SIG-M5 treated with dmso at 0.1 percent for 504 hours (cell line): ENCODE results near the gene FBXO17.

Experiments used
- DNase-seq: peaks from one replicate; lab custom pipeline; 2025; ENCODE audit not compliant: unreplicated experiment; lab: John Stamatoyannopoulos, UW

The FBXO17 gene

DNA sequence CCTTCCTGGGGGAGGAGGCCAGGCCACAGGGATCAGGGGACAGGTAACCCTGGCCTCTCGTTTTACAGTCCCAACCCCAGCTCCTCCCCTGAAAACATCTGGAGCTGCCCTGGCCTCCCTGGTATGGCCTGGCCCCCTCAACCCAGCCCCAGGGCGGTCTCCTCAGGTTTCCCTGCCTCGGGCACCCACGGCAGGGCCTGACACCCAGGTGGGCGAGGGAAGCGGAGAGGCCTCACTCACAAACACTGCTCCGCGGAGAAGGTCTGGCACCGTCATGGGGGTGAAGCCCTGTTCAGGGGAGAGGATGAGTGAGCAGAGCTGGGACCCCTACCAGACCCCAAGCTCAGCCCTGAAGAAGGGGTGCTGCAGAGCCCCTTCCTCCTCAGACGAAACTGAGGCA is 57.0 kb downstream of the FBXO17 start:
- no peak for DNase-seq

DNA sequence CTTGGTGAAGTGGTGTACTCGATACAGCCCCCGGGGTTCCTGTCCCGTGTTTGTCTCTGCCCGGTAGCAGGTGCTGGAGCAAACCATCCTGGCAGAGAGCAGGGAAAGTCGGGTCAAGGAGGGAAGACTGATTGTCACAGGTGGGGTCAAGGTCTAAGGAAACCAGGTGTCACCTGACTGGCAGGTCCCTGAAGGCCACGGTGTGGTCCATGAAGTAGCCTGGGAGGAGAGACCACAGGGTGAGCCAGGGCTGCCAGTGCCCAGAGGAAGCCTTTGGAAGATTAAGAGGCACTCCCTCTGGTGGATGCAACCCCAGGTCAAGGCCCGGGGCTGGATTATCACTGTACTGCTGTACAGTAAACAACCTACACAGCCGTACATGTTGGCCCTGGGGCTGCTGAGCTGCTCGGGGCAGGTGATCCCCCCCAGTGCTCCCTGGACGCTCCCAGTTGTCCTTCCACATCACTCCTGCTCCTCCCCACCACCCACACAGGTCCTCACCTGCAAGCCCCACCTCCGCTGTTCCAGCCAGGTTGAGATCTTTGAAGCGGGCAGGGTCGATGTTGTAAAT is 57.5 kb downstream of the FBXO17 start:
- peak; percentile 21 for DNase-seq

DNA sequence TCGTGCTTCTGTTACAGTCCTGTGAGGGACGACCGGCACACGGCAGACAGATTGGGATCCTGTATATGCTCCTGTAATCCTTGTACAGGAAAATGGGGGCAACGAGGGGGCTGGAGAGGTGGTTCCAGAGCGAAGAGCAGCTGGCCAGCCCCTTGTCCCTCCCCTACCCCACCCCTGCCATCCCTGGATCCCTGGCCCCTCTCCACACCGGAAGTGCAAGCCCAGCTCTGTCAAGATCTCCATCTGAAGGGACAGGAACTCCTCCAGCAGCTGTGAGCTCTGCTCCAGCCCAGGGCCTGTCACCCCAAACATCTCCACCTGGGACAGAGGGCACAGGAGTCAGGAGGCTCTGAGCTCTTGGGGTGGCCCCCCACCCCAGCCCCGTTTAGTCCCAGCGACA is 58.0 kb downstream of the FBXO17 start:
- DNase-seq: no peak

- DNase-seq: no peak
Measured at GRCh38 chr19:38915329-38916321, 59.9 kb downstream of the FBXO17 start.

DNA sequence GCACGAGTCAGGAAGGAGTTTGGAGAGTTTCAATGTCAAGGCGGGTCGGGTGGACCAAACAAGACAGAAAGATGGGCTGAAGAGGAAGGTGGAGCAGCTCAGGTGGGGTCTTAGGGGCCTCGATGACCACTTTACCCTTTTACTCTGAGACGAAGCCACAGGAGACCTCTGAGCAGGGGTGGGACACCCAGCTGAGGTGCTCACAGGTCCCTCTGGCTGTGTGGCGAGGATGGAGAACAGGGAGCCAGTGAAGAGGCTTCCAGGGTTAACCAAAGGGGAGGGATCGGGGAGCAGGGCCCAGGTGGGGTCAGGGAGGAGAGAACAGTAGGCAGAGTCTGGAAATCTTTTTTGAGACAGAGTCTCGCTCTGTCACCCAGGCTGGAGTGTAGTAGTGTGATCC is 61.6 kb downstream of the FBXO17 start:
- no peak for DNase-seq

DNA sequence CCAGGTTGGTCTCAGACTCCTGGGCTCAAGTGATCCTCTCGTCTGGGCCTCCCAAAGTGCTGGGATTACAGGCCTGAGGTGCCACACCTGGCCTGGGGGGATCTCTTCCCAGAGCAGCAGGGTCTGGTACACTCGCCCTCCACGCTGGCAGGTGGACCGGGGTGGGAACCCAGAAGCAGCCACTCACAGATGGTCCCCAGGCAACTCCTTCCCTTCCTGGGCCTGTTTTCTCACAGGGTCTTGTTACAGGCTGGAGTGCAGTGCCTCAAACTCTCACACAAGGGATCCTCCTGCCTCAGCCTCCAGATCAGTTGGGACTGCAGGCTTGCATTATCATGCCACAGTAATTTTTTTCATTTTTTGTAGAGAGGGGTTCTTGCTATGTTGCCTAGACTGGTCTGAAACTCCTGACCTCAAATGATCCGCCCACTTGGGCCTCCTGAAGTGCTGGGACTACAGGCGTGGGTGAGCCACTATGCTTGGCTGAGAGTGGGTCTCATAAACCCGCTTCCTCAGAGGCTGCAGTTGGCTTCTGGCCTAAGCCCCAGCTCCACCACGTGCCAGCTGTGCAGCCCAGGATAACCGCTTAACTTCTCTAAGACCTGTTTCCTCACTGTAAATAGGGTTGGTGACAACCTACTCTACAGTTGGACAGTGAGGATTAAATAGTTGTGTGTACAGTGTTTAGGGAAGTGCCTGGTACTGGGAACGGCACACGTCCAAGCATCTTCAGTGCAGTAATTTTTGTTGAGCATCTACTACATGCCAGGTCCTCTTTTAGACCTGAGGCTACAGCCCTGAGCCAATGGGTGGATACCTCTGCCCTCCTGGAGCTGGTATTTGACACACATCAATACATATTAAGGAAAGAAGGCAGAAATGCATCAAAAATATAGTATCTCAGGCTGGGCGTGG is 62.7 kb downstream of the FBXO17 start:
- DNase-seq: no peak

GRCh38 chr19:38911388-38912001 is 64.0 kb downstream of the FBXO17 start:
- DNase-seq: no peak

GRCh38 chr19:38910488-38910887 is 65.1 kb downstream of the FBXO17 start:
- DNase-seq: no peak

DNA sequence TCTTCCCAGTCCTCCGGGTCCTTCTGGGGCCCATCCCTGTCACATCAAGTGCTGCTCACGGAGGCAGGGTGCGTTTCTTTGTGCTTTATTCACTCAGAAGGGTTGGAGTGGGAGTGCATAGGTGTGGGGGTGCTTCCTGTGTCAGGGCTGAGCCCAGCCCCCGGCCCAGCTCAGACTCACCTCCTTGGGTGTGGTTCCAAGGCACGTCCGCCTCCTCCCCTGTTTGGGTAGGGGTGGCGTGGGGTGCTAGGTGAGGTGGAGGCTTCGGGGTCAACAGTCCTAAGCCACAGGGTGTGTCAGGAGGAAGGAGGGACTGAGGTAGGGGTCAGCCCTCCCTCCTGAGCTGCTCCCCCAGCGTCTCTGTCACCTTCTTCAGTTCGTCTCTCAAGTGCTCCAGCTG is 66.6 kb downstream of the FBXO17 start:
- DNase-seq: no peak

DNA sequence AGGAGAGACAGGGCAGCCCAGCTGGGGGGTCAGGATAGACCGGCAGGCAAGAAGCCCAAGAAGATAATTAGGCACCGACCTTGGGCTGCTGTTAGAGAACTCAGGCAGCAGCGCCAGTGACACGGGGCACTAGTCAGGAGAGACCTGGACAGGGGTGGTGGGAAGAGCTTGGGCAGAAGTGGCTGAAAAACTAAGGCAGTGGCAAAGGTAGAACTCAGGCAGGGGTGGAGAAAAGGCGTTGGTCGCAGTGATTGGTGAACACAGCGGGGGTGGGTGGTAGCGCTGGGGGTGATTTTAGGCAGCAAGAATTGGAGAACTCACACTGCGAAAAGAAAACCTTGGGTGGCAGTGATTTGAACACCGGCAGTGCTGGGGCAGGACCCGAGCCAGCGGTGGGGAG is 67.9 kb downstream of the FBXO17 start:
- no peak for DNase-seq

DNA sequence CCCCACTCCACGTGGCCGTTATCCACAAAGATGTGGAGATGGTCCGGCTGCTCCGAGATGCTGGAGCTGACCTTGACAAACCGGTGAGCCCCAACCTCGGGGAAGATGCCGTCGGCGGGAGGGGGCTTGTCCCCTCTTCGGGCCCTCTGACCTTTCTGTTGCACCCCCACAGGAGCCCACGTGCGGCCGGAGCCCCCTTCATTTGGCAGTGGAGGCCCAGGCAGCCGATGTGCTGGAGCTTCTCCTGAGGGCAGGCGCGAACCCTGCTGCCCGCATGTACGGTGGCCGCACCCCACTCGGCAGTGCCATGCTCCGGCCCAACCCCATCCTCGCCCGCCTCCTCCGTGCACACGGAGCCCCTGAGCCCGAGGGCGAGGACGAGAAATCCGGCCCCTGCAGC is 68.3 kb downstream of the FBXO17 start:
- no peak for DNase-seq

GRCh38 chr19:38905620-38906019 is 69.9 kb downstream of the FBXO17 start:
- no peak for DNase-seq

- no peak for DNase-seq
Measured at GRCh38 chr19:38904581-38905539, 70.7 kb downstream of the FBXO17 start.

GRCh38 chr19:38901683-38902082 is 73.9 kb downstream of the FBXO17 start:
- no peak for DNase-seq

- DNase-seq: no peak
Measured at GRCh38 chr19:38900743-38901190, 74.8 kb downstream of the FBXO17 start.

- no peak for DNase-seq
Measured at GRCh38 chr19:38900202-38900629, 75.3 kb downstream of the FBXO17 start.

GRCh38 chr19:38899447-38900201 is 75.9 kb downstream of the FBXO17 start, which contains the start of the genes NFKBIB and SIRT2:
Gene NFKBIB (plus strand): TSS chr19:38899969. CDS start chr19:38900033, 64 bp downstream.
Gene SIRT2 (minus strand): TSS chr19:38899618. CDS start chr19:38899521, 97 bp downstream.
- DNase-seq: peak; percentile 100

DNA sequence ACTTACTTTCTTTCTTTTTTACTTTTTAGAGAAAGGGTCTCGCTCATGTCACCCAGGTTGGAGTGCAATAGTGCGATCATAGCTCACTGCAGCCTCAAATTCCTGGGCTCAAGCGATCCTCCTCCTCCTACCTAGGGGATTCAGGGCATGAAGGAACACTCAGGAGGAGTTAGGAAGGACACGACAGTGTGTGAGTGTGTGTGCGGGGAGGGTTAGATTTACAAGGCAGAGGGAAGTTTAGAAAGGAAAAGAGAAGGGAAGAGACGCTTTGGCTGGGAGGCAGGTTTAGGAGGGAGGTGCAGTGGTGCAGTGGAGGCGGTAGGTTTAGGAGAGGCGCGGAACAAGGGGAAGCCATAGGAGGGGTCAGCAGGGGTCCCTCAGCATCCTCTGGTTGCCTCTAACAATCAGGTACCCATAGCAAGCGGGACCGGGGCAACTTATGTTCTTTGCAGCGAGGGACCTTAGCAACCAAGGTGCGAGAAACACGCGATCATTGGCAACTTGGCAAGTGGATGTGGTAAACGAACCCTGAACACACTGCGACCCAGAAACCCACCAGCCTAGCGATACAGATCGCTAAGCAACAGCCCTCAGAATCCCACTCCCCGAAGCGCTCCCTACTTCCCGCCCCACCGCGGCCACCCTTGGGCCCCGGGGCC is 76.6 kb downstream of the FBXO17 start:
- DNase-seq: no peak
